HG03521 (cell line): Measurements from ENCODE around the gene MCHR2.
A peak's percentile ranks its signal among the peaks of the same experiment; 100 is the strongest.

Experiments
- ATAC-seq: cut with Tn5 transposase; IDR thresholded peaks from one replicate; pipeline ENCODE4 v1.9.1; 2021; ENCODE audit warnings: mild to moderate bottlenecking, moderate library complexity; ENCODE audit not compliant: unreplicated experiment

MCHR2 gene

GRCh38 chr6:99905209-99906106 is 88.6 kb downstream of the MCHR2 start:
- peak; percentile 94 for ATAC-seq

- no peak for ATAC-seq
Measured at GRCh38 chr6:99901596-99902384, 92.2 kb downstream of the MCHR2 start.

GRCh38 chr6:99894815-99895214 is 99.2 kb downstream of the MCHR2 start:
- ATAC-seq: no peak

- ATAC-seq: no peak
Measured at GRCh38 chr6:99887066-99887465, 107.0 kb downstream of the MCHR2 start.

- no peak for ATAC-seq
Measured at GRCh38 chr6:99885051-99885450, 109.0 kb downstream of the MCHR2 start.

GRCh38 chr6:99882128-99882702 is 111.8 kb downstream of the MCHR2 start:
- no peak for ATAC-seq

GRCh38 chr6:99879431-99879830 is 114.6 kb downstream of the MCHR2 start:
- no peak for ATAC-seq

GRCh38 chr6:99875068-99875467 is 119.0 kb downstream of the MCHR2 start:
- ATAC-seq: no peak

GRCh38 chr6:99873084-99873483 is 120.9 kb downstream of the MCHR2 start:
- ATAC-seq: no peak

- ATAC-seq: no peak
Measured at GRCh38 chr6:99871641-99872040, 122.4 kb downstream of the MCHR2 start.
